GM23338 (cell line): ENCODE measurements around the gene CROCC2.

Experiments used
- CREB1 ChIP-seq: fragments of 250-450 bp; sonication (Bioruptor Pico); IDR thresholded peaks from 2 replicates; pipeline ENCODE4 v1.5.0; 2020; ENCODE audit warnings: low read depth, mild to moderate bottlenecking, moderate library complexity
- EZH2 ChIP-seq: fragments of 200-600 bp; sonication (generic); IDR thresholded peaks from one replicate; pipeline ENCODE4 v1.8.0; 2017; ENCODE audit warnings: antibody characterized with exemption, mild to moderate bottlenecking, low read depth; ENCODE audit not compliant: unreplicated experiment
- JUNB ChIP-seq: IDR thresholded peaks from one replicate; pipeline ENCODE4 v1.6.1; 2016; ENCODE audit warnings: antibody characterized with exemption; ENCODE audit not compliant: unreplicated experiment
- NANOG ChIP-seq: IDR thresholded peaks from 2 replicates; pipeline ENCODE4 v1.6.1; 2016; ENCODE audit warnings: antibody characterized with exemption, borderline replicate concordance
- POLR2AphosphoS5 ChIP-seq: IDR thresholded peaks from 2 replicates; pipeline ENCODE4 v1.6.1; 2016; ENCODE audit warnings: antibody characterized with exemption, low read depth
- REST ChIP-seq: IDR thresholded peaks from one replicate; pipeline ENCODE4 v1.6.1; 2018; ENCODE audit warnings: antibody characterized with exemption; ENCODE audit not compliant: unreplicated experiment
- ZNF331 ChIP-seq: fragments of 250-450 bp; sonication (Bioruptor Pico); IDR thresholded peaks from 2 replicates; pipeline ENCODE4 v1.5.0; 2020; ENCODE audit warnings: low read depth, mild to moderate bottlenecking, moderate library complexity
- TF ChIP-seq, protein P1 (sequence below), 2 experiments: fragments of 200-600 bp in 1 of 2; sonication (generic) in 1 of 2; conservative IDR thresholded peaks; 2 replicates each; pipeline versions ENCODE4 v1.5.1 to v1.6.1; 2016 to 2017; ENCODE audit warnings: antibody characterized with exemption in 2 of 2, low read depth in 2 of 2, mild to moderate bottlenecking in 2 of 2, moderate library complexity in 1 of 2

DNA sequence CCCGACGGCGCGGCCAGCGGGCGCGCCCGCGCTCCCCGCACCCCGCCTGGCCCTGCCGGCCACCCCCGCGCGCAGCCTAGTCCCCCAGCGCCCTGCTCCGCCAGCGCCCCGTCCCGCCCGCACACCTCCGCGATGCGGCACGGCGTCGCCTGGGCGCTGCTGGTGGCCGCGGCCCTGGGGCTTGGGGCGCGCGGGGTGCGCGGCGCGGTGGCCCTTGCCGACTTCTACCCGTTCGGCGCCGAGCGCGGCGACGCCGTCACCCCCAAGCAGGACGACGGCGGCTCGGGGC, 92.5 kb downstream of the CROCC2 start:
- TF ChIP-seq CREB1 = no peak
- TF ChIP-seq, protein P1, sequence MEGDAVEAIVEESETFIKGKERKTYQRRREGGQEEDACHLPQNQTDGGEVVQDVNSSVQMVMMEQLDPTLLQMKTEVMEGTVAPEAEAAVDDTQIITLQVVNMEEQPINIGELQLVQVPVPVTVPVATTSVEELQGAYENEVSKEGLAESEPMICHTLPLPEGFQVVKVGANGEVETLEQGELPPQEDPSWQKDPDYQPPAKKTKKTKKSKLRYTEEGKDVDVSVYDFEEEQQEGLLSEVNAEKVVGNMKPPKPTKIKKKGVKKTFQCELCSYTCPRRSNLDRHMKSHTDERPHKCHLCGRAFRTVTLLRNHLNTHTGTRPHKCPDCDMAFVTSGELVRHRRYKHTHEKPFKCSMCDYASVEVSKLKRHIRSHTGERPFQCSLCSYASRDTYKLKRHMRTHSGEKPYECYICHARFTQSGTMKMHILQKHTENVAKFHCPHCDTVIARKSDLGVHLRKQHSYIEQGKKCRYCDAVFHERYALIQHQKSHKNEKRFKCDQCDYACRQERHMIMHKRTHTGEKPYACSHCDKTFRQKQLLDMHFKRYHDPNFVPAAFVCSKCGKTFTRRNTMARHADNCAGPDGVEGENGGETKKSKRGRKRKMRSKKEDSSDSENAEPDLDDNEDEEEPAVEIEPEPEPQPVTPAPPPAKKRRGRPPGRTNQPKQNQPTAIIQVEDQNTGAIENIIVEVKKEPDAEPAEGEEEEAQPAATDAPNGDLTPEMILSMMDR (conservative IDR thresholded peaks at IDR 0.05; ENCODE audit: low read depth in 2 of 2) = no peak
- TF ChIP-seq POLR2AphosphoS5 = no peak
- no peak for TF ChIP-seq NANOG
- no peak for TF ChIP-seq REST
- TF ChIP-seq JUNB = no peak
- TF ChIP-seq EZH2 = no peak
- no peak for TF ChIP-seq ZNF331 (CRISPR knock-in tag)
